MM.1S (cell line): ENCODE results near the gene DYNC1I1.

Source experiments
- CTCF ChIP-seq: fragments of 300-600 bp; sonication (generic); IDR thresholded peaks from 2 replicates; pipeline ENCODE4 v1.5.1; 2016; ENCODE audit warnings: antibody characterized with exemption, low read length, mixed read lengths
- EZH2phosphoT487 ChIP-seq: fragments of 300-600 bp; sonication (generic); IDR thresholded peaks from 2 replicates; pipeline ENCODE4 v1.6.1; 2018; ENCODE audit warnings: antibody characterized with exemption, low read length

GRCh38 chr7:95828824-95829790 is 56.8 kb downstream of the DYNC1I1 start:
- TF ChIP-seq CTCF (no peak), EZH2phosphoT487 (no peak)
